GM12878 (cell line): ENCODE results near the gene MCM9. TPM values are rescaled to one million over a fixed set of nuclear protein-coding genes. Genes with fewer than 3 reads are reported as not detected.

ENCODE experiments used
- ATAC-seq: fragments of 200-7000 bp; cut with Tn5 transposase; 3 replicates; pipeline ENCODE4 v1.9.1; 2020; ENCODE audit warnings: mild to moderate bottlenecking, moderate library complexity
- BruUV-seq: library from RNA; stranded (reverse); fragments of 400-500 nt; replicated peaks from 2 replicates; lab custom pipeline; 2021; lab: Mats Ljungman, UMichigan
- CTCF ChIA-PET: fragments of 300-600 bp; sonication (Branson Sonifier 250); formaldehyde crosslinking; extraction: SDS; loops from one replicate; lab custom pipeline; 2021; ENCODE audit warnings: inconsistent platforms; lab: Yijun Ruan, JAX
- POLR2A ChIA-PET: fragments of 350-600 bp; formaldehyde crosslinking; extraction: SDS; loops from one replicate; lab custom pipeline; 2021; ENCODE audit warnings: inconsistent platforms; lab: Charles Lee
- RAD21 ChIA-PET: fragments of 300-600 bp; sonication (Branson Sonifier 250); formaldehyde crosslinking; loops from one replicate; lab custom pipeline; 2023; ENCODE audit warnings: antibody characterized with exemption; ENCODE audit not compliant: unreplicated experiment; lab: Charles Lee
- SMC1A ChIA-PET: fragments of 300-600 bp; sonication (Branson Sonifier 250); formaldehyde crosslinking; loops from one replicate; lab custom pipeline; 2023; ENCODE audit not compliant: unreplicated experiment, uncharacterized antibody; lab: Charles Lee
- DNase-seq: peaks from one replicate; pipeline ENCODE4 v3.0.0-alpha.2; 2011; ENCODE audit warnings: low read depth, low spot score
- FAIRE-seq: peaks from 3 replicates; lab custom pipeline; 2011; peaks lifted over from hg19 to GRCh38; lab: Jason Lieb, UNC
- H2AFZ ChIP-seq: 2 replicates; pipeline ENCODE4 v1.6.0; 2011; ENCODE audit warnings: low read depth, low read length, control low read depth; ENCODE audit not compliant: control insufficient read depth
- H3K27ac ChIP-seq: 2 replicates; pipeline ENCODE4 v1.5.1; 2011; ENCODE audit warnings: control low read depth; ENCODE audit not compliant: control insufficient read depth, insufficient read depth
- H3K27me3 ChIP-seq, 2 experiments: replicated peaks in 1 of 2; 2 replicates each; pipeline versions ENCODE4 v1.6.0 to v1.6.1; 2011; ENCODE audit warnings: low read length in 1 of 2; ENCODE audit not compliant: control insufficient read depth in 2 of 2, insufficient read depth in 2 of 2
- H3K36me3 ChIP-seq, 2 experiments: 2 replicates each; pipeline ENCODE4 v1.5.1; 2011; ENCODE audit warnings: low read length in 1 of 2; ENCODE audit not compliant: control insufficient read depth in 2 of 2, insufficient read depth in 2 of 2
- H3K4me1 ChIP-seq: 2 replicates; pipeline ENCODE4 v1.6.1; 2011; ENCODE audit warnings: mild to moderate bottlenecking, low read length, moderate library complexity, mixed read lengths; ENCODE audit not compliant: control insufficient read depth, insufficient read depth
- H3K4me2 ChIP-seq: 2 replicates; pipeline ENCODE4 v1.6.0; 2011; ENCODE audit warnings: control low read depth; ENCODE audit not compliant: control insufficient read depth, insufficient read depth
- H3K4me3 ChIP-seq: fragments of 200-600 bp; sonication (generic); 2 replicates; pipeline ENCODE4 v1.5.1; 2016
- H3K79me2 ChIP-seq: 2 replicates; pipeline ENCODE4 v1.6.0; 2011; ENCODE audit warnings: low read length; ENCODE audit not compliant: control insufficient read depth, insufficient read depth
- H3K9ac ChIP-seq: 2 replicates; pipeline ENCODE4 v1.8.0; 2011; ENCODE audit warnings: low read length, control low read depth, mixed read lengths; ENCODE audit not compliant: control insufficient read depth, insufficient read depth
- H3K9me3 ChIP-seq: replicated peaks from 3 replicates; pipeline ENCODE4 v1.5.1; 2011; ENCODE audit warnings: mild to moderate bottlenecking, low read length; ENCODE audit not compliant: control insufficient read depth, insufficient read depth
- H4K20me1 ChIP-seq: 2 replicates; pipeline ENCODE4 v1.6.0; 2011; ENCODE audit not compliant: control insufficient read depth, insufficient read depth
- ATF7 ChIP-seq: fragments of 450-650 bp; IDR thresholded peaks from 2 replicates; pipeline ENCODE4 v1.6.1; 2016; ENCODE audit warnings: low read depth, mild to moderate bottlenecking
- EGR1 ChIP-seq, 2 experiments: IDR thresholded peaks; 1 replicate in 1 of 2; 2 replicates in 1 of 2; pipeline ENCODE4 v1.6.1; 2011 to 2012; ENCODE audit warnings: low read depth in 2 of 2, low read length in 2 of 2, borderline replicate concordance in 1 of 2, mild to moderate bottlenecking in 1 of 2, moderate library complexity in 1 of 2
- HDAC6 ChIP-seq: fragments of 200-600 bp; sonication (generic); IDR thresholded peaks from one replicate; pipeline ENCODE4 v1.8.0; 2017; ENCODE audit warnings: antibody characterized with exemption; ENCODE audit not compliant: unreplicated experiment
- IRF3 ChIP-seq: fragments of 450-650 bp; IDR thresholded peaks from 2 replicates; pipeline ENCODE4 v1.6.1; 2014; ENCODE audit warnings: mild to moderate bottlenecking
- JUND ChIP-seq: IDR thresholded peaks from 2 replicates; pipeline ENCODE4 v1.6.1; 2012; ENCODE audit warnings: low read depth, mild to moderate bottlenecking, low read length, improper control_type of control experiment, moderate library complexity
- MTA2 ChIP-seq: fragments of 450-650 bp; IDR thresholded peaks from 2 replicates; pipeline ENCODE4 v1.6.1; 2016; ENCODE audit warnings: low read depth, mild to moderate bottlenecking, moderate library complexity
- NR2C1 ChIP-seq: fragments of 450-650 bp; IDR thresholded peaks from 2 replicates; pipeline ENCODE4 v1.6.1; 2017; ENCODE audit warnings: antibody characterized with exemption, mild to moderate bottlenecking, moderate library complexity
- PML ChIP-seq: IDR thresholded peaks from 2 replicates; pipeline ENCODE4 v1.6.1; 2012; ENCODE audit warnings: low read length, inconsistent platforms
- PRDM15 ChIP-seq: fragments of 450-650 bp; formaldehyde crosslinking; IDR thresholded peaks from 2 replicates; pipeline ENCODE4 v1.4.0; 2020; ENCODE audit warnings: mild to moderate bottlenecking, moderate library complexity
- RCOR1 ChIP-seq: conservative IDR thresholded peaks from 2 replicates; pipeline ENCODE4 v1.6.1; 2012; ENCODE audit warnings: low read depth, low read length, improper control_type of control experiment
- SMAD1 ChIP-seq: fragments of 450-650 bp; IDR thresholded peaks from 2 replicates; pipeline ENCODE4 v1.6.1; 2018; ENCODE audit warnings: mild to moderate bottlenecking, low read depth; ENCODE audit not compliant: partially characterized antibody
- TAF1 ChIP-seq: IDR thresholded peaks from 2 replicates; pipeline ENCODE4 v1.6.1; 2011; ENCODE audit warnings: mild to moderate bottlenecking, low read depth, low read length, borderline replicate concordance
- whole genome bisulfite sequencing: methylation state at CpG from one replicate; pipeline ENCODE4 v1.1.6; 2016; ENCODE audit warnings: low lambda C conversion rate; ENCODE audit not compliant: insufficient replicate concordance, insufficient coverage; ENCODE audit errors: missing lambda C conversion rate; 5-methylcytosine and 5-hydroxymethylcytosine counted together
- in situ Hi-C: fragments of 300-500 bp; cut with MboI; formaldehyde crosslinking; loops from 9 replicates; pipeline ENCODE4 v1.14.3; 2018; ENCODE audit warnings: mixed read lengths
- intact Hi-C: fragments of 100-400 bp; cut with micrococcal nuclease; formaldehyde crosslinking; loops from one replicate; pipeline ENCODE4 v1.14.2; 2022; ENCODE audit not compliant: unreplicated experiment
- polyA plus RNA-seq, 11 experiments: library from polyadenylated mRNA; depleted of rRNA in 4 of 11; unstranded in 6 of 11; stranded (reverse) in 5 of 11; fragments of >200 nt; fragmentation: Nextera tagmentation in 4 of 11; fragmentation: Illumina TruSeq in 1 of 11; extraction: Ambion mirVana in 4 of 11; extraction: Trizol in 1 of 11; gene quantifications; 1 replicate in 1 of 11; 2 replicates in 10 of 11; pipeline versions ENCODE4 v1.2.1 to v1.2.3, GENCODE V29; 2011 to 2016; ENCODE audit warnings: inconsistent platforms in 2 of 11, missing spikeins in 2 of 11, low read depth in 1 of 11
- total RNA-seq, 4 experiments: library from RNA; depleted of rRNA in 3 of 4; stranded (reverse); fragments of >200 nt in 3 of 4; fragmentation: Illumina TruSeq in 1 of 4; extraction: Trizol in 1 of 4; gene quantifications; 2 replicates each; pipeline versions ENCODE4 v1.2.1 to v1.2.3, GENCODE V29; 2013 to 2021
- TF ChIP-seq, protein P1 (sequence below): IDR thresholded peaks from 2 replicates; pipeline ENCODE4 v1.6.1; 2011; ENCODE audit warnings: low read depth, low read length, improper control_type of control experiment, borderline replicate concordance
- TF ChIP-seq, protein P2 (sequence below): fragments of 450-650 bp; IDR thresholded peaks from 2 replicates; pipeline ENCODE4 v1.6.1; 2017; ENCODE audit warnings: borderline replicate concordance
- TF ChIP-seq, protein P3 (sequence below): fragments of 450-650 bp; IDR thresholded peaks from 2 replicates; pipeline ENCODE4 v1.6.1; 2017; ENCODE audit warnings: mild to moderate bottlenecking

MCM9 gene
- total and polyA plus RNA-seq, 10 of the 15 experiments (the other 5 are each of a cell fraction or from before 2014, with no cell fraction given), result 3.4 to 18.5 (median 9.7) TPM

- TF ChIP-seq NR2C1 (no peak), SMAD1 (no peak), PRDM15 (CRISPR knock-in tag) (no peak)
Observed at GRCh38 chr6:118856301-118856700, 78.7 kb downstream of the MCM9 start (continued).

DNA sequence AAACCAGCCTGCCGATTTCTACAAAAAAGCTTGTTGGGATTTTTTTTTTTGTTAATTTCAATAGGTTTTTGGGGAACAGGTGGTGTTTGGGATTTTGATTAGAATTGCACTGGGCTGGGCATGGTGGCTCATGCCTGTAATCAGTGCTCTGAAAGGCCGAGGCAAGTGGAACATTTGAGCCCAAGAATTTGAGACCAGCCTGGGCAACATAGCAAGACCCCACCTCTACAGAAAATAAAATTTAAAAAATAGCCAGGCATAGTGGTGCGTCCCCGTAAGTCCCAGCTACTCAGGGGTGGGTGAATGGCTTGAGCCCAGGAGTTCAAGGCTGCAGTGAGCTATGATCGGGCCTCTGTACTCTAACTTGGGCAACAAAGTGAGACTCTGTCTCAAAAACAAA, 81.6 kb downstream of the MCM9 start:
- Histone ChIP-seq H3K4me1 (no peaks in the 10 kb centered on the region), H3K4me3 (no peak overlapping the region), H3K27me3 (no peaks in the 10 kb centered on the region), H3K79me2 (no peaks in the 10 kb centered on the region; the same call in 1 of the 2 replicates), H4K20me1 (no peaks in the 10 kb centered on the region), H3K9me3 (no peaks in the 10 kb centered on the region), H3K27ac (no peak overlapping the region), H3K36me3 (no peaks in the 10 kb centered on the region), H3K4me2 (no peak overlapping the region), H2AFZ (no peak overlapping the region), H3K9ac (no peak overlapping the region)
- DNase-seq (no peak), ATAC-seq (no peak), FAIRE-seq (no peak)
- ChIA-PET POLR2A (no interaction called here), RAD21 (no interaction called here), CTCF (interaction anchor here (0.7 to 1.3 kb wide), 3 partner anchors 8 to 43 kb away, joined by 3 to 7 read pairs (median 4); no protein-coding TSS in a partner anchor), SMC1A (no interaction called here)
- no TSS peak for BruUV-seq
- intact Hi-C loops, result no loop called here
- WGBS, result 89% methylated on average over 5 of the region's 5 CpGs
- in situ Hi-C loops, result no loop called here
- TF ChIP-seq TAF1 (no peak), RCOR1 (no peak), PML (no peak), MTA2 (no peak), JUND (no peak), ATF7 (no peak), IRF3 (no peak), HDAC6 (no peak), EGR1 (IDR thresholded peaks at IDR 0.05; ENCODE audit: borderline replicate concordance in 1 of 2, low read depth in 2 of 2, low read length in 2 of 2) (no peak)
- TF ChIP-seq, protein P1, sequence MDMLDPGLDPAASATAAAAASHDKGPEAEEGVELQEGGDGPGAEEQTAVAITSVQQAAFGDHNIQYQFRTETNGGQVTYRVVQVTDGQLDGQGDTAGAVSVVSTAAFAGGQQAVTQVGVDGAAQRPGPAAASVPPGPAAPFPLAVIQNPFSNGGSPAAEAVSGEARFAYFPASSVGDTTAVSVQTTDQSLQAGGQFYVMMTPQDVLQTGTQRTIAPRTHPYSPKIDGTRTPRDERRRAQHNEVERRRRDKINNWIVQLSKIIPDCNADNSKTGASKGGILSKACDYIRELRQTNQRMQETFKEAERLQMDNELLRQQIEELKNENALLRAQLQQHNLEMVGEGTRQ, result no peak
- TF ChIP-seq, protein P2, sequence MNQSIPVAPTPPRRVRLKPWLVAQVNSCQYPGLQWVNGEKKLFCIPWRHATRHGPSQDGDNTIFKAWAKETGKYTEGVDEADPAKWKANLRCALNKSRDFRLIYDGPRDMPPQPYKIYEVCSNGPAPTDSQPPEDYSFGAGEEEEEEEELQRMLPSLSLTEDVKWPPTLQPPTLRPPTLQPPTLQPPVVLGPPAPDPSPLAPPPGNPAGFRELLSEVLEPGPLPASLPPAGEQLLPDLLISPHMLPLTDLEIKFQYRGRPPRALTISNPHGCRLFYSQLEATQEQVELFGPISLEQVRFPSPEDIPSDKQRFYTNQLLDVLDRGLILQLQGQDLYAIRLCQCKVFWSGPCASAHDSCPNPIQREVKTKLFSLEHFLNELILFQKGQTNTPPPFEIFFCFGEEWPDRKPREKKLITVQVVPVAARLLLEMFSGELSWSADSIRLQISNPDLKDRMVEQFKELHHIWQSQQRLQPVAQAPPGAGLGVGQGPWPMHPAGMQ, result no peak
- TF ChIP-seq, protein P3, sequence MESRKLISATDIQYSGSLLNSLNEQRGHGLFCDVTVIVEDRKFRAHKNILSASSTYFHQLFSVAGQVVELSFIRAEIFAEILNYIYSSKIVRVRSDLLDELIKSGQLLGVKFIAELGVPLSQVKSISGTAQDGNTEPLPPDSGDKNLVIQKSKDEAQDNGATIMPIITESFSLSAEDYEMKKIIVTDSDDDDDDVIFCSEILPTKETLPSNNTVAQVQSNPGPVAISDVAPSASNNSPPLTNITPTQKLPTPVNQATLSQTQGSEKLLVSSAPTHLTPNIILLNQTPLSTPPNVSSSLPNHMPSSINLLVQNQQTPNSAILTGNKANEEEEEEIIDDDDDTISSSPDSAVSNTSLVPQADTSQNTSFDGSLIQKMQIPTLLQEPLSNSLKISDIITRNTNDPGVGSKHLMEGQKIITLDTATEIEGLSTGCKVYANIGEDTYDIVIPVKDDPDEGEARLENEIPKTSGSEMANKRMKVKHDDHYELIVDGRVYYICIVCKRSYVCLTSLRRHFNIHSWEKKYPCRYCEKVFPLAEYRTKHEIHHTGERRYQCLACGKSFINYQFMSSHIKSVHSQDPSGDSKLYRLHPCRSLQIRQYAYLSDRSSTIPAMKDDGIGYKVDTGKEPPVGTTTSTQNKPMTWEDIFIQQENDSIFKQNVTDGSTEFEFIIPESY, result no peak
